DOHH2 (cell line): ENCODE data around the gene DDAH2.

Source experiments
- EZH2phosphoT487 ChIP-seq: fragments of 200-600 bp; sonication (generic); IDR thresholded peaks from 2 replicates; pipeline ENCODE4 v1.6.1; 2017; ENCODE audit warnings: borderline replicate concordance, mild to moderate bottlenecking, antibody characterized with exemption, low read length, moderate library complexity, mixed read lengths
- TF ChIP-seq, protein P1 (sequence below): fragments of 200-600 bp; sonication (generic); IDR thresholded peaks from one replicate; pipeline ENCODE4 v1.5.1; 2014; ENCODE audit warnings: antibody characterized with exemption, mild to moderate bottlenecking, low read depth, low read length; ENCODE audit not compliant: poor library complexity, severe bottlenecking

DNA sequence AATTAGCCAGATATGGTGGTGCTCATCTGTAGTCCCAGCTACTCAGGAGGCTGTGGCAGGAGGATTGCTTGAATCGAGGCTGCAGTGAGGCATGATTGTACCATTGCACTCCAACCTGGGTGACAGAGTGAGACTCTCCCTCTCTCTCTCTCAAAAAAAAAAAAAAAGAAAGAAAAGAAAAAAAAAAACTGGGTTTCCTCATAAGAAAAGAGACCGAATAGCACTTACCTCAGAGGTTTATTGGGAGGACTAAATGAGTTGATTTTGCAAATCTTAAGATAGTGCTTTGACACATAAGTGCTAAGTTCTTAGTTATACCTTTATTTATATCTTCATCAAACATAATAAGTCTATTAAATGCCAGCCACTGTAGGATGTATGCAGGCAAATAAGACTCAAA, 41.8 kb upstream of the DDAH2 start:
- TF ChIP-seq, protein P1, sequence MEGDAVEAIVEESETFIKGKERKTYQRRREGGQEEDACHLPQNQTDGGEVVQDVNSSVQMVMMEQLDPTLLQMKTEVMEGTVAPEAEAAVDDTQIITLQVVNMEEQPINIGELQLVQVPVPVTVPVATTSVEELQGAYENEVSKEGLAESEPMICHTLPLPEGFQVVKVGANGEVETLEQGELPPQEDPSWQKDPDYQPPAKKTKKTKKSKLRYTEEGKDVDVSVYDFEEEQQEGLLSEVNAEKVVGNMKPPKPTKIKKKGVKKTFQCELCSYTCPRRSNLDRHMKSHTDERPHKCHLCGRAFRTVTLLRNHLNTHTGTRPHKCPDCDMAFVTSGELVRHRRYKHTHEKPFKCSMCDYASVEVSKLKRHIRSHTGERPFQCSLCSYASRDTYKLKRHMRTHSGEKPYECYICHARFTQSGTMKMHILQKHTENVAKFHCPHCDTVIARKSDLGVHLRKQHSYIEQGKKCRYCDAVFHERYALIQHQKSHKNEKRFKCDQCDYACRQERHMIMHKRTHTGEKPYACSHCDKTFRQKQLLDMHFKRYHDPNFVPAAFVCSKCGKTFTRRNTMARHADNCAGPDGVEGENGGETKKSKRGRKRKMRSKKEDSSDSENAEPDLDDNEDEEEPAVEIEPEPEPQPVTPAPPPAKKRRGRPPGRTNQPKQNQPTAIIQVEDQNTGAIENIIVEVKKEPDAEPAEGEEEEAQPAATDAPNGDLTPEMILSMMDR = no peak
- no peak for TF ChIP-seq EZH2phosphoT487
